GM21825 (cell line): ENCODE measurements around the gene CHRM5.

Experiments used
- ATAC-seq: cut with Tn5 transposase; IDR thresholded peaks from one replicate; pipeline ENCODE4 v1.9.1; 2021; ENCODE audit warnings: mild to moderate bottlenecking, moderate library complexity; ENCODE audit not compliant: unreplicated experiment

CHRM5 gene

GRCh38 chr15:33968224-33968623 lies at the start of gene CHRM5:
TSS of gene CHRM5 (plus strand) at chr15:33968497. CDS start at chr15:34062718, 94,221 bp downstream.
- no peak for ATAC-seq

- no peak for ATAC-seq
Measured at GRCh38 chr15:33923446-33923845, 44.9 kb upstream of the CHRM5 start.

- no peak for ATAC-seq
Measured at GRCh38 chr15:33926260-33926659, 42.0 kb upstream of the CHRM5 start.

GRCh38 chr15:33932734-33933133 lies 35.6 kb upstream of the CHRM5 start:
- no peak for ATAC-seq

- no peak for ATAC-seq
Measured at GRCh38 chr15:33934396-33934795, 33.9 kb upstream of the CHRM5 start.

- no peak for ATAC-seq
Measured at GRCh38 chr15:33934921-33935320, 33.4 kb upstream of the CHRM5 start.

- ATAC-seq: no peak
Measured at GRCh38 chr15:33941279-33942063, 26.8 kb upstream of the CHRM5 start.

GRCh38 chr15:33946152-33946551 lies 22.1 kb upstream of the CHRM5 start:
- ATAC-seq: no peak

- no peak for ATAC-seq
Measured at GRCh38 chr15:33955945-33956344, 12.4 kb upstream of the CHRM5 start.

- no peak for ATAC-seq
Measured at GRCh38 chr15:33956397-33956796, 11.9 kb upstream of the CHRM5 start.

- ATAC-seq: no peak
Measured at GRCh38 chr15:33959844-33960548, 8.3 kb upstream of the CHRM5 start.

- no peak for ATAC-seq
Measured at GRCh38 chr15:33960549-33960935, 7.8 kb upstream of the CHRM5 start.

GRCh38 chr15:33963831-33964664 lies 4.2 kb upstream of the CHRM5 start:
- no peak for ATAC-seq

- ATAC-seq: no peak
Measured at GRCh38 chr15:33964665-33965040, 3.6 kb upstream of the CHRM5 start.

GRCh38 chr15:33968821-33969220 lies 524 bp downstream of the CHRM5 start:
- ATAC-seq: no peak

GRCh38 chr15:33971811-33972210 lies 3.5 kb downstream of the CHRM5 start:
- no peak for ATAC-seq

GRCh38 chr15:33975022-33975565 lies 6.8 kb downstream of the CHRM5 start:
- no peak for ATAC-seq

GRCh38 chr15:33980159-33980558 lies 11.9 kb downstream of the CHRM5 start:
- ATAC-seq: no peak

GRCh38 chr15:33982516-33982915 lies 14.2 kb downstream of the CHRM5 start:
- no peak for ATAC-seq

- ATAC-seq: no peak
Measured at GRCh38 chr15:33985287-33985686, 17.0 kb downstream of the CHRM5 start.

GRCh38 chr15:33985751-33986150 lies 17.5 kb downstream of the CHRM5 start:
- ATAC-seq: no peak
